ENCODE data around the gene AMMECR1.

AMMECR1 gene

GRCh38 chrX:110310896-110311295 lies 7.0 kb downstream of the AMMECR1 start:
- peak; percentile 71 for DNase-seq

- no peak for DNase-seq
These were observed 7.7 kb downstream of the AMMECR1 start for GRCh38 chrX:110310000-110310790.

DNA sequence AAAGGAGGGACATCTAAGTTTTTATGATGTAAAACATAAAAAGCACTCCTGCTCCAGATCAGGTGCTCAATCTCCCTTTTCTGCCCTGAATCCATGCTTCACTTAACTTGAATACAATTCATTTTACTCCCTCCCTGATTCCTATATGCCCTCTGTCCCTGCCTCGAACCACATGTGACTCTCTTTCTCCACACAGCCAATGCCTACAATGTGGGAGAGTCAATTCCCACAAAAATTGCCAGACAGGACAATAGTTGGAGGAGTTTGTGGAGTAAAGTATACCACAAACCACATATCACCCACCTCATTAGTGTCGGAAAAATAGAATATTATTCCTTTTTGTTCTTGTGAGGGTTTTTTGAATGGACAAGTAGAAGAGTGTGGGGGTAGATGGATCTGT lies 9.7 kb downstream of the AMMECR1 start:
- DNase-seq, result no peak

DNA sequence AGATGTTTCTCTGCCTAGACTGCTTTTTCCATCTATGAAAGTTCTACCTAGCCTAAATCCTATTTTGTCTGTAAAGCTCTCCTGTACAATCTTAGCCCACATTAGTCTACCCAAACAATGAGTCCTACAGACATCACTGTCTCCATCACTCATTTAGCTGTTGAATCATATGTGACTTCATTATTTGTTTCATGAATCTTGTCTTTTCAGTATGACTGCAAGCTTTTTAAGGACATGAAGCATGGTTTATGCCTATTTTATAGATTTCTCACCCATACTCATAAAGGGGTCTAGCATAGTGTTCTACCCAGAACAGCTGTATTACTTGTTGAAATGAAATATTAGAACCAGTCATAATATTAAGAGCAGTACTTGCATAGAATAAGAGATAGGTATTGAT lies 13.0 kb downstream of the AMMECR1 start:
- no peak for DNase-seq

- DNase-seq, result no peak
These were observed 13.5 kb downstream of the AMMECR1 start for GRCh38 chrX:110304371-110304770.

DNA sequence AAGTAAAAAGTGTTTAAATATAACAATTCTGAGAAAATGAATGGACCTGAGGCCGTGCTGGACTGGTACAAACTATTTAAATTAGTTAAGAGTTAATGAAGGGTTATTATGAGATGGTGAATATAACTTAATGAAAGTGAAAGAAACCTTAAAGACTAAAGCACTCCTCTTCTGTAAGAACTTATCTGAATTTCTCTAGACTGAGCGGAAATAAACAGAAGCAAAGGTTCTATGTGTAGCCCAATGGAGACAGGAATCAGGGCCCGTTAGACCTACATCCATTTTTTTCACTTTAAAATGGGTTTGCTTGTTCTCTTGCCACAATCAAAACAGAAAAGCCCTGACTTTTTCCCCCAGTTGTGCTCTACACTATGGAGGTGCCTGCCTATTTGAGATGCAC lies 14.9 kb downstream of the AMMECR1 start:
- DNase-seq, result no peak

- no peak for DNase-seq
These were observed 16.7 kb downstream of the AMMECR1 start for GRCh38 chrX:110301194-110301593.

GRCh38 chrX:110294087-110294486 lies 23.8 kb downstream of the AMMECR1 start:
- no peak for DNase-seq

DNA sequence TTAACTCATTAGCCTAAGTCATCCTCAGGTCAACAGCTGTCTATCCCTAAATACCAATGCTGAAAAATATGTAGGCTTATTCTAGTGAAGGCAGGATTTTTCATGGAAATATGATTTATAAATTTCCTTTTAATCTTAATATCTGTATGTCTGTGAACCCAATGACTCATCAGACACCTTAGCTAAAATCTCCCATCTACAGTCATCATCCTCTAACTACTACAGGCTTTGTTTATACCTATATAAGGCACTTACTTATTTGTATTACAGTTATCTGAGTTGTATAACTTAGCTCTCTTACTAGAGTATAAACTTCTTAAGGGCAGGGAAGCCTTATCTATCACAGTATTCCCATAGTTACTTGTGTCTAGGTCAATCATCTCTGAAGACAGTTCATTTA lies 24.2 kb downstream of the AMMECR1 start:
- no peak for DNase-seq

DNA sequence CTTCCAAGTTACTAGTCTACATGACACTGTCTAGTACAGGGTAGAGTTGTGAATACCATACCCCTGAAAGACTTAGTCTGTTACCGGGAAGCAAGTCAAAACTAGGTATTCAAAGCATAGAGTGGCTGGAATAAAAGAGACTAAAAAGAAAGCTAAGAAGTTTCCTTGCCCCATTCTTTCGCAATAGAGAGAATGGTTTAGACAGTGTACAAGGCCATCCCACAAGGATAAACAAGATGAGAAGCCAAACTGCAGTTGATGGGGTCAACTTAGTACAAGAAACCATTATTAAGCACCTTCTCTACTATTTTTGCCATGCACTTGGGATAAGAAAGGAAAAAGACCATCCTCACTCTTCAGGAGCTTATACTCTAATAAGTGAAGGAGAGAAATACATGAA lies 30.3 kb downstream of the AMMECR1 start:
- no peak for DNase-seq

DNA sequence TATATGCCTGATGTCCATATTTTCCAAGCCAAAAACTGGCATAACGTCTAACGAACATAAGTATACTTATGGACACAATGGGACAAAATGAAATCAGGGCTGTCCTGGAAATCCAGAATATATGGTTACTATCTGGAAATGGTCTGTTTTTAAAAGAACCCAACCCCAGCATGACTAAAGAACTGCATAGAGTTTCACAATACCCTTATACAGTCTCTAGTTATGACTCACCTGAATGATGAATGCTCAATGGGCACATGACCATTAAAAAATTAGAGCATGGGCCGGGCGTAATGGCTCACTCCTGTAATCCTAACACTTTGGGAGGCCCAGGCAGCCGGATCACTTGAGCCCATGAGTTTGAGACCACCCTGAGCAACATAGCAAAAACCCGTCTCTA lies 31.8 kb downstream of the AMMECR1 start:
- no peak for DNase-seq

DNA sequence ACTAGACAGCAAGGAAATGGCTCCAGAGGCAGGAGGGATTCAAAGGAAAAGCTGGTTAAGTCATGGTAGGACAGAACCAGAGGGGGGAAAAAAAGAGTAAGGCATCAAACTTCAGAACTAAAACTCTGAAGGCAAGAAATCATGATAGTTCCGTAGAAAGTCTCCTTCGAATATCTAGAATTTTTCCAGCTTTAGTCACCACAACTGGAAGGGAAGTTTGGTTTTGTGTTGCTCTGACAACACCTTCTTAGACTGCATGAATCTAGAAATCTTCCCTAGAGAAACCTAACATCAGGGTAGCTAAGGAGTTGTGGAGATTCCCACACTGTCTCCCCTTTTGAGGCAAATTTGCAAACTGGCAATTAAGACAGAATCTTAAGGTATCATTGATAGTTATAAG lies 33.7 kb downstream of the AMMECR1 start:
- DNase-seq, result no peak

DNA sequence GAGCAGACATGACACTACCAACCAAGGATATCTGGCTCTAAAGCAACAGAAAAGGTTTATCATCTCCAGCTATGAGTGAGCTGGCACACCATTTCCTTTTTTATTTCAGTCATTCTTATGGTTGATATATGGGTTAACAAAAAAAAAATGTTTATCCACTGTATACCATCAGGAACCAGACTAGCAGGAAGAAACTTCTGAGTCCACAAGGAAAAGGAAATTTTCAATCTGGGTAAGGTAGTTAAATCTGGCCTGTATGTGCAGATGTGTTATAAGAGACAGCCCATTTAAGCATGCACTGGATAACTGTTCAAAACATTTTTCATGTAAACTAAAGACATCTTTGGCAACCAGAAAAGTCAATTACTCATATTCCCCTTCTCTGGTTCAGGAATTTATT lies 35.0 kb downstream of the AMMECR1 start:
- DNase-seq, result no peak

DNA sequence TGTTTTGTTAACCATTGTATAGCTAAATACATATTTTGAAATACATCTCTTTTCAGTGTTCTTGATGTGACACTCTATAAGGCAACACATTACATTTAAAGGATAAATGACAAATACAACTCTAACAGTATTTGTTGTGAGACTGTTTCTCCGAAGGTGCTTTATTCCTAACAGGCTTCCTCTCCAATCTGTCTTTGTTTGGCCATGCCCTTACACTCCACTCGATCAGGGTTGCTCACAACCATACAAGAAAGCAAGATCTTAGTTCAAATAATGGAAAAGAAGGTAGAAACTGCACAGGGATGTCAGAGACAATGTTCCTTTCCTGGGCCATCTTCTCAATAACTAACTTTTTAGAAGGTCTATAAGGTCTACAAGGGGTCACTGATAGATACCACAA lies 36.5 kb downstream of the AMMECR1 start:
- no peak for DNase-seq

DNA sequence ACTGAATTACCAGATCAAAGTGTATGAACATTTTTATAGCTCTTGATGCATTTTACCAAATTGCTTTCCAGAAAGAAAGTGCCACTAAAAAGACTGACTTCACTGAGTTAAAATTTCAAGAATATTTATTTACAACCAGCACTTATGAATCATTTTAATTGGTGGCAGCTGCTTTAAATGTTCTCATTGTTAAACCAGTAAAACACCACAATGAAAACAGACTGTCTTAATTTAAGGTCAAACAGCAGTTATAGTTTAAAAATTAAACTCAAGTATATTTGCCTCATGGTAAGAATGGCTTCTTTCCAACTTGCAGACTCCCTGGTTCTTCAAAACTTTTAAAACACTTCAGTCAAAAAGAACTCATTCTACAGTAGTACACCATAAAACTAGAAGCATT lies 36.9 kb downstream of the AMMECR1 start:
- DNase-seq, result no peak

DNA sequence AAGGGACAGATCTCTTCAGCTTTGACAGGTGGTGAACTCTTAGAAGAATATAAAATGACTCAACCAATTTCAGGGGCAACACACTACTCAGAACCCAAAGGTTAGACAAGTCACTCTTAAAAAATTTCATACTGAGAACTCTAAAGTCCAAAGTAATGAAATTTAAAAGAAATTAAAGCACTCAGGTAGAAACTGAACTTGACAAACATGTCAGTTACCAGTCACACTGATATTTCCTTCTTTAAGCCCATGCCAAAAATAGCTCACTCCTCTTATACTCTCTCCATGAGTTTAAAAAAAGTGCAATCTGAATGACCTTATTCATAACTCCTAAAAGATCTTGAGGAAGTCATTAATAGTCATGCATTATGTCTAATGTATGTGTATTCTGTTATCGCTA lies 40.3 kb downstream of the AMMECR1 start:
- DNase-seq, result no peak

- no peak for DNase-seq
These were observed 41.1 kb downstream of the AMMECR1 start for GRCh38 chrX:110276778-110277177.

DNA sequence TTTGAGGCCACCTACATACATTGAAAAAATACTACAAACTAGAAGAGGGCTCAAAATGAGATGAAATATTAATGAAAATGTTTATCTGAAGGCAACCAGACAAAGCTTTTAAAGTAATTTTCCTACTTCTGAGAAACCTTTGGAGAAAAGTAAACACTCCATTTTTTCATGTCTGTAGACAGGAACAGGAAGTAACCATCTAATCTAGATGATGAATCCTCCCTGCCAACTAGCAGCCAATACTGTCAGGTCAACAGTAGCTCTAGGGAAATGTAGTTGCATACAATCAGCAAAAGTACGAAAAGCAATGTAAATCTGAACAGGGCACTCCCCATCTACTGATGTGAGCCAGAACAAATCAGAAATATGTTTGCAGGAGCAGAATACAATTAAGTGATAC lies 49.0 kb downstream of the AMMECR1 start:
- DNase-seq, result no peak

DNA sequence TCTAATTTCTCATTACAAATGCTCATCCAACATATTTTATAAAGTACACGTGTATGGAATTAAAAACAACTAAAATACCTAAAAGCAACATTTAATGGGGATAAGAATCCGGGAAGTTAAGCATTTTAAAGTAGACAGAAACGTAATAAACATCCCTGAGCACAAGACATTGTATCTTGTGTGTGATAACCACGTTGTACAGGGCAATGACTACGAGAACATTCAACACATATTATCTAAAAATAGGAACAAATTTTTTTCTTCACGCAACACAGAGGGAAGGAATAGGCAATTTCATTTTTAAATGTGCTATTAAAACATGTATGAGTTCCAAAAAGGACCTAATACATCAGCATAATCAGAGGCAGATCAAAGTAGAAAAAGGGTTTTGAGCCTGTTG lies 49.5 kb downstream of the AMMECR1 start:
- no peak for DNase-seq

GRCh38 chrX:110267874-110268273 lies 50.0 kb downstream of the AMMECR1 start:
- DNase-seq, result no peak

DNA sequence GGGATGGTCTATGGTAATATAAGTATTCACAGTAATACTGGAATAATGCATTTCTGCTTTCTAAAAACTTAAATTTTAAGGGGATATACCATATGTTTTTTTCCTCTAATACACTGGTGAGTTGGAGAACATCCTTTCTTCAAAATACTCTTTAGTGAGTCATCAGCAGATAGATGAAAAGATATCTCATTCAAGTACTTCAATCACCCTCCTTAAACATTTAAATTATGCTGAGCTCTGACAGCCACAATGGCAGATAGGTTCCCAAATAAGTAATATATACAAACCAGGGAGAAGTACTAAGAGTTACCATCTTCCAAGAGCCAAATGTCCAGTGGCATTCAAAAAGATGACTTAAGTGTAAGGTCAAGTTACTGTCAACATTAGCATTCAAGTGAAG lies 52.2 kb downstream of the AMMECR1 start:
- DNase-seq, result no peak

DNA sequence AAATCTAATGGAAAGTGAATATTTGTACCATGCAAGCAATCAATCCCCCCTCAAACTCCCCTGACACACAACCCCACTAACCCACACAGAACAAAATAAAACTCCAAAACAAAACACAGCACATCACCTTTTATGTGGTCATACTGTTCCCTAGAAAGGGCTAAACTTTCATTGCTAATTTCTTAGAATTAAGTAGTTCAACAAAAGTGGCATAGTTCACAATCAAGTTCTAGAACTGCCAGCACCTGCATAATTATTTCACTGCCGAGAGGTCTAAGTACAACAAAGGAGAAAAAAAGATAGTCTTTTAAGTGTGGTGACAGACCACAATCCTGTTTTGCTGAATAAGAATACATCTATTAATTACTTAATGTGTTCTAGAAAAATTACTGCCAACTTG lies 58.8 kb downstream of the AMMECR1 start:
- DNase-seq, result no peak

DNA sequence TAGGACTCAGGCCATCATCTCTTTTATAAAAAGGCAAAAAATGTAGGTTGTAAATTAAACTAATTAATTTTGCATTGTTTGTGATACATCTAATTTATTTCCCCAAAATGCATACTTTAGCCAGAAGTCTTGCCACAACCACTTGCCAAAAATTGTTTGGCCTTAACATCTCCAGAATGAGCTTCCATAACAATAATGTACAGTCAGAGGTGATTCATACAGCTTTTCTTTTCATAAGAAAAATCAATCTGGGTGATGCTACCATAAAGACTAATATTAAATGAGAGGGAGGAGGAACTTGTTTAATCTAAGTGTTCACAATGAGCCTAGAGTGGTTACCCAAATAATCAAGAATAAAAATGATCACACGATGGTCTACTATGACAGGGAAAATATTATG lies 59.3 kb downstream of the AMMECR1 start:
- no peak for DNase-seq

- DNase-seq, result no peak
These were observed 60.0 kb downstream of the AMMECR1 start for GRCh38 chrX:110257889-110258288.

DNA sequence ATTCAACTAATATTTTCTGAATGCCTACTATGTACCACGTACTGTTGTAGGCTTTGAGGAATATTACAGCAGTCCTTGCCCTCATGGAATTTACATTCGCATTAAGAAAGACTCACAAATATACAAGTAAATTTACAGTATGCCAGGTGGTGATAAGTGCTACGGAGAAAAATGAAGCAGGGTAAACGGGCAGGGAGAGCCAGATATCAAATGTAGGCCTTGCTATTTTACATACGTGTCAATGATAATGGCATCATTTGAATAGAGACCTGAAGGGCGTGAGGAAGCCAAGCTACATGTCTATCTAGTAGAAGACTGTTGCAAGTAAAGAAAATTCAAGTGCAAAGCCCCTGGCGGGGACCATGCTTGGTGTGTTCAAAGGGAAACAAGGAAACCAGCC lies 65.2 kb downstream of the AMMECR1 start:
- DNase-seq, result no peak

Measured in activated effector memory CD4-positive, alpha-beta T cell treated with anti-CD3 and anti-CD28 coated beads, Interleukin-2, amount 50 U/mL, for 16 hours (primary cell).